GM21390 (cell line): ENCODE measurements around the gene HERC4.
"Not testable (repeated sequence)": the region's sequence is repeated elsewhere in the genome, so short reads cannot be mapped to it uniquely, and the experiment has no call there.

Experiments used
- ATAC-seq: cut with Tn5 transposase; IDR thresholded peaks from one replicate; pipeline ENCODE4 v1.9.1; 2021; ENCODE audit not compliant: unreplicated experiment

Gene HERC4

DNA sequence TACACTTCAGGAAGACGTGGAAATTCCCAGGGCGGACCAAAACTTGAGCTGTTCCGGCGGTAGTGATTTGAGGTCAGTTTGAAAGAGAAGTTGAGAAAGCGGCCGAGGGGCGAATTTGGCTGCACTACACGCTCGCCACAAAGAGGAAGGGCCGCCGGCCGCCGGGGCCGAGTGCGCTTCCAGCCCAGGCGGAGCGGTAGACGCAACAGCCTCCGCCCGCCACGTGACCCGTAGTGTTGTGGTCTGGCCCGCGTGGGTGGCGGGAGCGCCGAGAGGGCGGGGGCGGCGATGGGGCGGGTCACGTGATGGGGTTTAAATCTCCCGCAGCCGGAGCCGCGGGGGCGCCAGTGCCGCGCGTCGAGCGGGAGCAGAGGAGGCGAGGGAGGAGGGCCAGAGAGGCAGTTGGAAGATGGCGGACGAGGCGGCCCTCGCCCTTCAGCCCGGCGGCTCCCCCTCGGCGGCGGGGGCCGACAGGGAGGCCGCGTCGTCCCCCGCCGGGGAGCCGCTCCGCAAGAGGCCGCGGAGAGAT, 190.7 kb downstream of the HERC4 start, which contains the start of gene SIRT1:
Gene SIRT1, plus strand, starts transcription at position 344 of the 529 bp plus-strand sequence. Its CDS starts 66 bp downstream, at position 410.
- ATAC-seq = peak; percentile 84

DNA sequence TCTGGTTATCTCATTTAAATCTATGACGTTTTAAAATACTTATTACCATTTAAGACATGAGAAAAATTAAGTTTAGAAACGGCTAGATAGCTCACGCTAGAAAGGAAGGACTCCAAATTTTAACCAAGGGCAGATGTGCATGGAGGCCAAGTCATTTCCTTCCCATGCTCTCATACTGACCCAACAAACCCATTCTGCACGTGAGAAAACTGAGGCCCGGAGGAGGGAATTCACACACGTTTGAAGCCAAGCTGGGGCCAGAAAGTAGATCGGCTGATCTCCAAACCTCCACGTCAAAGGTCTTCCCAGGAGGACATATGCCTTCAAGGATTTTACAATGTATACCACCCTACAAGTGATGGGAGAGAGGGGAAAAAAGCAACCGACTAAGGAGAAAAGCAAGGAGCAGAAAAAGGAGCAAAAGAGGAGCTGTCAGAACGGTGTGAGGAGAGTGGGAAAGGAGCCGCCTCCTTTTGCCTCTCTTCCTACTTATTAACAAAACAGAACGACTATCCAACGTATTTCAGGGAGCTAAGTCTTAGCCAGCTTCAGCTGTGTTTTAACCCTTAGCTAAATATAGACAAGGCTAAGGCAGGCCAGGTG, 191.3 kb downstream of the HERC4 start:
- ATAC-seq = no peak

DNA sequence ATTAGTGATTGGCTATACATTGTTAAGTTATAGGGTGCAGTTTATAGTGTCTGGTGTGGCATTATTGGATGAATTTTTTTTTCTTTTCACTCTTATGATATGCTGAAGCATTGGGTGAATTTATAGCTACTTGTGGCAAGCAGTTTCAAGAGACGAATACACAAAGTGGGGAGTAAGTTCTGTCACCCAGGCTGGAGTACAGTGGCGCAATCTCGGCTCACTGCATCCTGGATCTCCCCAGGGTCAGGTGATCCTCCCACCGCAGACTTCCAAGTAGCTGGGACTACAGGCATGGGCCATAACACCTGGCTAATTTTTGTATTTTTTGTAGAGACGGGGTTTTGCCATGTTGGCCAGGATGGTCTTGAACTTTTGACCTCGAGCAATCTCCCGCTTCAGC, 196.9 kb downstream of the HERC4 start:
- no peak for ATAC-seq

DNA sequence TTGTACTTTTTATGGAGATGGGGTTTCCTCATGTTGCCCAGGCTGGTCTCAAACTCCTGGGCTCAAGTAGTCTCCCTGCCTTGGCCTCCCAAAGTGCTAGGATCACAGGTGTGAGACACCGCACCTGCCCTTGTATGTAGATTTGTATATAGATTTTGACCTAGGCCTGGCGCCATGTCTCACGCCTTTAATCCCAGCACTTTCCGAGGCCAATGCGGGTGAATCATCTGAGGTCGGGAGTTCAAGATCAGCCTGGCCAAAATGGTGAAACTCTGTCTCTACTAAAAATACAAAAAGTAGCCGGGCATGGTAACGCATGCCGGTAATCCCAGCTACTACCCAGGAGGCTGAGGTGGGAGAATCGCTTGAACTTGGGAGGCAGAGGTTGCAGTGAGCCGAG, 197.7 kb downstream of the HERC4 start:
- not testable (repeated sequence) for ATAC-seq

DNA sequence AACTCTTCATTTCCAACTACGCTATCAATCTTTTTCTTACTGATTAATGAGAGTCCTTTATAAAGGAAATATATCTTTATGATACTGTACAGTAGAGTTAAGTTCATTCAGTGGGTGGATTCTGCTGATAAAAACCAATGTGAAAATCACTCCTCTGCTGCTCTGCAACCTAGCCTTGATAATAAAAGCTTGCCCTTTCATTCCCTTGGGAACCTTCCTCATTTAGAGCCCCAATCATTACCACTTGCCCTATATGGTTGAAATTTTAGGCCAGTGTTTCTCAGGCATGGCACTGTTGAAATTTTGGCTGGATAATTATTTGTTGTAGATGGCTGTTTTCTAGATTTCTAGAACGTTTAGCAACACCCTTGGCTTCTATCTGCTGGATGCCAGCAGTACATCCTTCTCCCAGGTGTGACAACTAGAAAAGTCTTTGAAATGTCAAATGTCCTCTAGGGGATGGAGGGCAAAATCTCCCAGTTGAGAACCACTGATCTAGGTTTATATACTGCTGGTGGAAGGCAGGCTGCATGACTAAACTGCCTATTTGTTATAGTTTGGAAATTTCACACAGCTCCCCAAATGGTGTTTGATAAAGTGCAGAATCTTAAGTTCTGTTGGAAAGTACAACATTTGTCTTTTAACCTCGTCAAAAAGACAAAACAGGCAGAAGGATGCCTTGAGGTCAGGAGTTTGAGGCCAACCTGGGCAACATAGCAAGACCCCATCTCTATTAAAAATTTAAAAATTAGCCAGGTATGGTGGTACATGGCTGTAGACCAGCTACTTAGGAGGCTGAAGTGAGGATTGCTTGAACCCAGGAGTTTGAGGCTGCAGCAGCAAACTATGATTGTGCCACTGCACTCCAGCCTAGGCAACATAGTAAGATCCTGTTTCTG, 199.5 kb downstream of the HERC4 start:
- ATAC-seq = no peak
